H1 (cell line): ENCODE results near the gene PAX3. TPM values are rescaled to one million over a fixed set of nuclear protein-coding genes. Genes with fewer than 3 reads are reported as not detected.
A peak's percentile ranks its signal among the peaks of the same experiment; 100 is the strongest.

Experiments
- CTCF ChIA-PET: fragments of 300-600 bp; sonication (Branson Sonifier 250); formaldehyde crosslinking; loops from one replicate; lab custom pipeline; 2021; ENCODE audit not compliant: partially characterized antibody; lab: Charles Lee
- POLR2A ChIA-PET: fragments of 300-600 bp; sonication (Branson Sonifier 250); formaldehyde crosslinking; loops from one replicate; lab custom pipeline; 2021; ENCODE audit warnings: inconsistent platforms; ENCODE audit not compliant: partially characterized antibody; lab: Charles Lee
- DNase-seq, 2 experiments: peaks; one replicate each; pipeline versions ENCODE4 v3.0.0 to v3.0.0-alpha.2; 2010 to 2022; ENCODE audit warnings: low spot score in 2 of 2, low read depth in 1 of 2, mixed read lengths in 1 of 2
- FAIRE-seq: peaks from 2 replicates; lab custom pipeline; 2011; peaks lifted over from hg19 to GRCh38; lab: Jason Lieb, UNC
- H2AFZ ChIP-seq: 2 replicates; pipeline ENCODE4 v1.8.1; 2012; ENCODE audit warnings: low read length, inconsistent platforms
- H2AK5ac ChIP-seq: 2 replicates; pipeline ENCODE4 v1.6.1; 2013; ENCODE audit warnings: low read depth, low read length
- H2BK120ac ChIP-seq: replicated peaks from 2 replicates; pipeline ENCODE3; 2013; ENCODE audit warnings: low read depth, low read length, inconsistent platforms
- H2BK12ac ChIP-seq: 2 replicates; pipeline ENCODE4 v1.6.1; 2013; ENCODE audit warnings: low read depth, low read length
- H2BK15ac ChIP-seq: 2 replicates; pipeline ENCODE4 v1.6.1; 2013; ENCODE audit warnings: low read length
- H2BK20ac ChIP-seq: 2 replicates; pipeline ENCODE4 v1.6.1; 2013; ENCODE audit warnings: low read length
- H2BK5ac ChIP-seq: 2 replicates; pipeline ENCODE4 v1.6.1; 2013; ENCODE audit warnings: low read depth, low read length
- H3K14ac ChIP-seq: 2 replicates; pipeline ENCODE4 v1.6.1; 2013; ENCODE audit warnings: inconsistent platforms; ENCODE audit not compliant: insufficient read length
- H3K18ac ChIP-seq: 2 replicates; pipeline ENCODE4 v1.6.1; 2013; ENCODE audit warnings: low read length; ENCODE audit errors: extremely low read depth
- H3K23ac ChIP-seq: 2 replicates; pipeline ENCODE4 v1.6.1; 2013; ENCODE audit warnings: inconsistent platforms; ENCODE audit not compliant: insufficient read length
- H3K23me2 ChIP-seq: 2 replicates; pipeline ENCODE4 v1.6.1; 2013; ENCODE audit warnings: low read depth, low read length
- H3K27ac ChIP-seq: 2 replicates; pipeline ENCODE4 v1.6.1; 2011; ENCODE audit warnings: low read depth, low read length, inconsistent platforms
- H3K27me3 ChIP-seq, 4 experiments: replicated peaks in 1 of 4; 1 replicate in 1 of 4; 2 replicates in 3 of 4; pipeline versions ENCODE4 v1.6.1 to v1.8.1; 2011 to 2013; ENCODE audit warnings: low read length in 3 of 4, mild to moderate bottlenecking in 3 of 4, inconsistent platforms in 2 of 4, mixed read lengths in 2 of 4, moderate library complexity in 1 of 4; ENCODE audit not compliant: control insufficient read depth in 3 of 4, insufficient read depth in 3 of 4; ENCODE audit errors: extremely low read depth in 1 of 4
- H3K36me3 ChIP-seq, 4 experiments: 2 replicates each; pipeline versions ENCODE4 v1.6.1 to v1.8.1; 2011 to 2013; ENCODE audit warnings: mild to moderate bottlenecking in 4 of 4, low read length in 3 of 4, moderate library complexity in 2 of 4, control low read depth in 1 of 4, inconsistent platforms in 1 of 4; ENCODE audit not compliant: insufficient read depth in 4 of 4, control insufficient read depth in 2 of 4
- H3K4ac ChIP-seq: replicated peaks from 2 replicates; pipeline ENCODE3; 2013; ENCODE audit warnings: low read length, low read depth, mixed read lengths, inconsistent platforms; ENCODE audit not compliant: insufficient read length
- H3K4me1 ChIP-seq, 4 experiments: replicated peaks in 1 of 4; 1 replicate in 1 of 4; 2 replicates in 3 of 4; pipeline versions ENCODE4 v1.6.1 to v1.8.1; 2011 to 2013; ENCODE audit warnings: low read length in 3 of 4, inconsistent platforms in 2 of 4, mixed read lengths in 1 of 4; ENCODE audit not compliant: insufficient read depth in 4 of 4, control insufficient read depth in 3 of 4
- H3K4me2 ChIP-seq, 2 experiments: 2 replicates each; pipeline versions ENCODE4 v1.6.1 to v1.8.1; 2011 to 2013; ENCODE audit warnings: low read depth in 2 of 2, low read length in 2 of 2, control low read depth in 1 of 2, inconsistent platforms in 1 of 2, mild to moderate bottlenecking in 1 of 2; ENCODE audit not compliant: insufficient read depth in 1 of 2
- H3K4me3 ChIP-seq, 4 experiments: fragments of 200-600, 300-600 bp in 1 of 4; sonication (generic), shearing (Covaris generic), sonication (Bioruptor Twin) in 1 of 4; 2 replicates each; pipeline versions ENCODE4 v1.5.1 to v1.8.1; 2011 to 2016; ENCODE audit warnings: low read length in 4 of 4, low read depth in 3 of 4, control low read depth in 2 of 4, inconsistent platforms in 2 of 4, mild to moderate bottlenecking in 2 of 4, mixed read lengths in 1 of 4, moderate library complexity in 1 of 4; ENCODE audit not compliant: insufficient read depth in 2 of 4; ENCODE audit errors: extremely low read depth in 1 of 4
- H3K56ac ChIP-seq: replicated peaks from 2 replicates; pipeline ENCODE3; 2013; ENCODE audit warnings: low read depth, mild to moderate bottlenecking, mixed read lengths, low read length, inconsistent platforms; ENCODE audit not compliant: insufficient read length
- H3K79me1 ChIP-seq: 2 replicates; pipeline ENCODE4 v1.6.1; 2013; ENCODE audit warnings: low read depth, low read length, control low read depth
- H3K79me2 ChIP-seq, 2 experiments: 2 replicates each; pipeline versions ENCODE4 v1.6.1 to v1.8.1; 2012 to 2013; ENCODE audit warnings: low read length in 2 of 2, mild to moderate bottlenecking in 2 of 2, inconsistent platforms in 1 of 2; ENCODE audit not compliant: insufficient read depth in 2 of 2, control insufficient read depth in 1 of 2
- H3K9ac ChIP-seq, 4 experiments: replicated peaks in 1 of 4; 1 replicate in 1 of 4; 2 replicates in 3 of 4; pipeline versions ENCODE4 v1.6.1 to v1.8.1; 2011 to 2013; ENCODE audit warnings: low read depth in 3 of 4, low read length in 3 of 4, control low read depth in 2 of 4, mild to moderate bottlenecking in 2 of 4, moderate library complexity in 2 of 4, inconsistent platforms in 1 of 4; ENCODE audit errors: extremely low read depth in 1 of 4
- H3K9me3 ChIP-seq, 2 experiments: 2 replicates each; pipeline versions ENCODE4 v1.6.1 to v1.8.1; 2012 to 2013; ENCODE audit warnings: mild to moderate bottlenecking in 2 of 2, moderate library complexity in 2 of 2, control low read depth in 1 of 2, inconsistent platforms in 1 of 2, low read depth in 1 of 2, low read length in 1 of 2, mixed read lengths in 1 of 2; ENCODE audit not compliant: insufficient read depth in 2 of 2
- H4K20me1 ChIP-seq, 2 experiments: replicated peaks in 1 of 2; 2 replicates each; pipeline versions ENCODE3 to v1.8.1; 2011 to 2013; ENCODE audit warnings: inconsistent platforms in 2 of 2, low read length in 2 of 2, mild to moderate bottlenecking in 1 of 2; ENCODE audit not compliant: insufficient read depth in 2 of 2, control insufficient read depth in 1 of 2
- H4K5ac ChIP-seq: 2 replicates; pipeline ENCODE4 v1.6.1; 2013; ENCODE audit warnings: low read length, low read depth, mixed read lengths, inconsistent platforms; ENCODE audit not compliant: insufficient read length
- H4K8ac ChIP-seq: 2 replicates; pipeline ENCODE4 v1.8.0; 2013; ENCODE audit warnings: mild to moderate bottlenecking, moderate library complexity, low read length, inconsistent platforms; ENCODE audit not compliant: insufficient read depth; ENCODE audit errors: extremely low read depth
- H4K91ac ChIP-seq: replicated peaks from 2 replicates; pipeline ENCODE3; 2013; ENCODE audit warnings: low read length, mixed read lengths, inconsistent platforms; ENCODE audit not compliant: insufficient read length
- CTBP2 ChIP-seq: IDR thresholded peaks from 2 replicates; pipeline ENCODE4 v1.7.0; 2011; ENCODE audit warnings: borderline replicate concordance, mild to moderate bottlenecking, moderate library complexity, mixed read lengths, low read length; ENCODE audit not compliant: insufficient read depth, insufficient read length
- EZH2 ChIP-seq: fragments of 200-600 bp; sonication (generic); IDR thresholded peaks from 2 replicates; pipeline ENCODE4 v1.7.1; 2012; ENCODE audit warnings: low read depth, mild to moderate bottlenecking, moderate library complexity, low read length, inconsistent platforms; ENCODE audit not compliant: severe bottlenecking
- PHF8 ChIP-seq: fragments of 200-600 bp; sonication (generic); conservative IDR thresholded peaks from 2 replicates; pipeline ENCODE4 v1.7.1; 2012; ENCODE audit warnings: low read depth, mild to moderate bottlenecking, inconsistent platforms, low read length, moderate library complexity
- RNF2 ChIP-seq: fragments of 200-900, 300-1000 bp; sonication (generic); IDR thresholded peaks from 2 replicates; pipeline ENCODE4 v1.7.1; 2016; ENCODE audit warnings: borderline replicate concordance, low read depth, mild to moderate bottlenecking, antibody characterized with exemption, low read length; ENCODE audit not compliant: poor library complexity, severe bottlenecking; ENCODE audit errors: missing control alignments
- SUZ12 ChIP-seq: fragments of 200-600 bp; sonication (generic); IDR thresholded peaks from 2 replicates; pipeline ENCODE4 v1.6.1; 2012; ENCODE audit warnings: mild to moderate bottlenecking, inconsistent platforms, low read length, moderate library complexity, mixed read lengths
- USF2 ChIP-seq: IDR thresholded peaks from 2 replicates; pipeline ENCODE4 v1.6.1; 2011; ENCODE audit warnings: low read length, improper control_type of control experiment
- WGBS, 2 experiments: shearing (Covaris generic) in 1 of 2; methylation state at CpG; one replicate each; pipeline versions ENCODE4 v1.1.6 to v1.1.7; 2013 to 2015; ENCODE audit warnings: low lambda C conversion rate in 2 of 2, mixed read lengths in 2 of 2, inconsistent platforms in 1 of 2, low coverage in 1 of 2, missing lambda C conversion rate in 1 of 2; ENCODE audit not compliant: insufficient replicate concordance in 2 of 2, insufficient coverage in 1 of 2, insufficient read length in 1 of 2; ENCODE audit errors: extremely low coverage in 1 of 2, missing lambda C conversion rate in 1 of 2; 5-methylcytosine and 5-hydroxymethylcytosine counted together
- polyA plus RNA-seq, 7 experiments: library from polyadenylated mRNA; depleted of rRNA in 3 of 7; stranded (reverse) in 5 of 7; unstranded in 2 of 7; fragments of >200 nt in 5 of 7; fragments of 200-250 nt in 2 of 7; gene quantifications; 1 replicate in 5 of 7; 2 replicates in 1 of 7; 4 replicates in 1 of 7; pipeline versions ENCODE4 v1.2.1 to v1.2.3, GENCODE V29; 2011 to 2013; ENCODE audit warnings: missing spikeins in 2 of 7, mixed read lengths in 2 of 7
- total RNA-seq: library from RNA; stranded (reverse); fragmentation: NEBNext Ultra II Directional; extraction: Animal tissue kit (Norgen Biotek cat#: 25700); gene quantifications from 2 replicates; pipeline ENCODE4 v1.2.1, GENCODE V29; 2021

PAX3 gene
- total and polyA plus RNA-seq, 2 of the 8 experiments (the other 6 are each of a cell fraction or from before 2014, with no cell fraction given), result 0.33 TPM; not detected in 1

GRCh38 chr2:222303828-222304736 lies 5.3 kb upstream of the PAX3 start:
- peak in 1 of 2 experiments; percentile 64 for DNase-seq
- no peak overlapping the region for H2BK5ac ChIP-seq
- H3K4me2 ChIP-seq, result peak overlapping the region; percentile 9 to 16; a peak in 1 of 4 replicates
- H3K14ac ChIP-seq, result no peak overlapping the region
- no peak overlapping the region for H2AK5ac ChIP-seq
- 0 out of 2 replicates have a peak overlapping the region, but pooled peaks have one; percentile 29 for H2BK15ac ChIP-seq
- no peak overlapping the region for H3K23ac ChIP-seq
- 0 out of 8 replicates have a peak overlapping the region, but pooled peaks of 1 of the 4 experiments have one; percentile 10 for H3K4me3 ChIP-seq
- no peak overlapping the region for H3K27ac ChIP-seq
- POLR2A ChIA-PET, result no interaction called here
- FAIRE-seq, result no peak
- H3K23me2 ChIP-seq, result peaks cover 3% of the 10 kb centered on the region; the same call in 1 of the 2 replicates
- peak overlapping the region; percentile 68; the same call in 1 of the 2 replicates for H2BK12ac ChIP-seq
- H2BK120ac ChIP-seq, result no peak overlapping the region
- H2AFZ ChIP-seq, result no peak overlapping the region
- CTCF ChIA-PET, result interaction anchor here (0.5 to 2.4 kb wide), 11 partner anchors 10 to 260 kb away, joined by 3 to 9 read pairs (median 4); no protein-coding TSS in a partner anchor
- TF ChIP-seq USF2, result no peak
- TF ChIP-seq CTBP2, result peak; percentile 40
- TF ChIP-seq PHF8, result no peak
- TF ChIP-seq SUZ12, result peak; percentile 92
- TF ChIP-seq EZH2, result peak; percentile 82
- TF ChIP-seq RNF2, result peak; percentile 94
- TF ChIP-seq, all 59 proteins: peak for 4
- Histone ChIP-seq H3K9ac (no peak overlapping the region), H3K27me3 (peaks cover 98 to 100% (median 100%) of the 10 kb centered on the region in 4 experiments), H3K18ac (no peak overlapping the region; the same call in none of the 2 replicates), H3K9me3 (no peaks in the 10 kb centered on the region), H3K4ac (no peak overlapping the region), H3K36me3 (no peaks in the 10 kb centered on the region; a peak in 1 of 8 replicates), H4K20me1 (peaks cover 14 to 38% of the 10 kb centered on the region in 2 experiments), H3K4me1 (peaks cover 15 to 32% (median 21%) of the 10 kb centered on the region in 4 experiments), H3K79me2 (no peaks in the 10 kb centered on the region), H4K91ac (no peak overlapping the region), H2BK20ac (0 out of 2 replicates have a peak overlapping the region, but pooled peaks have one; percentile 21), H4K5ac (no peak overlapping the region), H3K79me1 (no peaks in the 10 kb centered on the region), H3K56ac (no peak overlapping the region), H4K8ac (no peak overlapping the region; the same call in 1 of the 2 replicates)
- WGBS, 2 experiments, result 4 to 100% methylated on average over 3 to 30 of the region's 38 CpGs
